SU-DHL-6 (cell line): ENCODE data around the gene DNM2.

Source experiments
- H2AFZ ChIP-seq: fragments of 200-600 bp; sonication (generic); 2 replicates; pipeline ENCODE4 v1.6.1; 2014; ENCODE audit warnings: low read depth, mild to moderate bottlenecking, moderate library complexity, mixed read lengths, antibody characterized with exemption, low read length; ENCODE audit not compliant: severe bottlenecking
- H3F3A ChIP-seq: fragments of 200-600 bp; shearing (Covaris generic); 2 replicates; pipeline ENCODE4 v1.6.0; 2016; ENCODE audit warnings: antibody characterized with exemption, mild to moderate bottlenecking; ENCODE audit not compliant: insufficient read depth
- H3K27ac ChIP-seq: fragments of 200-600 bp; sonication (generic); 2 replicates; pipeline ENCODE4 v1.5.1; 2016; ENCODE audit warnings: low read depth, mild to moderate bottlenecking, low read length, moderate library complexity, mixed read lengths
- H3K27me3 ChIP-seq: fragments of 200-600 bp; sonication (generic), shearing (Covaris generic); 2 replicates; pipeline ENCODE4 v1.6.0; 2014; ENCODE audit warnings: mild to moderate bottlenecking, low read length
- H3K36me3 ChIP-seq: fragments of 200-600 bp; sonication (generic); 2 replicates; pipeline ENCODE4 v1.6.1; 2014; ENCODE audit warnings: mild to moderate bottlenecking, low read length, mixed read lengths
- H3K4me2 ChIP-seq: fragments of 300-600, 200-600 bp; shearing (Covaris generic), sonication (generic); 2 replicates; pipeline ENCODE4 v1.6.0; 2014; ENCODE audit warnings: low read length, low read depth, mild to moderate bottlenecking; ENCODE audit not compliant: poor library complexity, severe bottlenecking
- H3K4me3 ChIP-seq: fragments of 200-600 bp; sonication (generic); 2 replicates; pipeline ENCODE4 v1.5.1; 2014; ENCODE audit warnings: antibody characterized with exemption, low read length, mild to moderate bottlenecking, mixed read lengths; ENCODE audit not compliant: insufficient read depth, poor library complexity, severe bottlenecking
- H3K79me2 ChIP-seq: fragments of 200-600 bp; sonication (generic); 2 replicates; pipeline ENCODE4 v1.6.1; 2014; ENCODE audit warnings: mild to moderate bottlenecking, low read length, moderate library complexity; ENCODE audit not compliant: insufficient read depth
- H3K9ac ChIP-seq: fragments of 200-600 bp; sonication (generic); 2 replicates; pipeline ENCODE4 v1.7.0; 2014; ENCODE audit warnings: mild to moderate bottlenecking, low read length
- H3K9me2 ChIP-seq: fragments of 200-600 bp; sonication (generic); replicated peaks from 2 replicates; pipeline ENCODE4 v1.6.1; 2014; ENCODE audit warnings: low read length; ENCODE audit not compliant: insufficient read depth
- H3K9me3 ChIP-seq: fragments of 200-600 bp; sonication (generic); 2 replicates; pipeline ENCODE4 v1.6.1; 2014; ENCODE audit warnings: low read length, mixed read lengths; ENCODE audit not compliant: insufficient read depth
- H4K20me1 ChIP-seq: fragments of 200-600 bp; sonication (generic); 2 replicates; pipeline ENCODE4 v1.6.1; 2014; ENCODE audit warnings: low read depth, mild to moderate bottlenecking, antibody characterized with exemption, low read length, moderate library complexity, mixed read lengths
- CTCF ChIP-seq: fragments of 200-600 bp; sonication (generic); IDR thresholded peaks from one replicate; pipeline ENCODE4 v1.5.1; 2017; ENCODE audit warnings: antibody characterized with exemption, mild to moderate bottlenecking, low read length, moderate library complexity; ENCODE audit not compliant: insufficient read depth, poor library complexity, severe bottlenecking
- EZH2phosphoT487 ChIP-seq: fragments of 200-600 bp; sonication (generic), shearing (Covaris generic); conservative IDR thresholded peaks from 2 replicates; pipeline ENCODE4 v1.6.1; 2018; ENCODE audit warnings: mild to moderate bottlenecking, antibody characterized with exemption, low read length, moderate library complexity, mixed read lengths

DNM2 gene

GRCh38 chr19:10692673-10693264, 25.1 kb upstream of the DNM2 start:
- Histone ChIP-seq H3K36me3 (no peaks in the 10 kb centered on the region), H3K79me2 (no peaks in the 10 kb centered on the region), H4K20me1 (no peaks in the 10 kb centered on the region), H3F3A (peaks cover 27% of the 10 kb centered on the region), H3K9me2 (no peaks in the 10 kb centered on the region), H3K9ac (no peak overlapping the region), H3K27me3 (no peaks in the 10 kb centered on the region), H2AFZ (no peak overlapping the region), H3K27ac (no peak overlapping the region), H3K4me3 (no peak overlapping the region), H3K9me3 (no peaks in the 10 kb centered on the region), H3K4me2 (no peak overlapping the region)
- TF ChIP-seq CTCF (no peak), EZH2phosphoT487 (no peak)

GRCh38 chr19:10694706-10695307, 23.1 kb upstream of the DNM2 start:
- H3K9me3 ChIP-seq = no peaks in the 10 kb centered on the region
- H3F3A ChIP-seq = peaks cover 24% of the 10 kb centered on the region
- H2AFZ ChIP-seq = no peak overlapping the region
- H3K27me3 ChIP-seq = no peaks in the 10 kb centered on the region
- no peaks in the 10 kb centered on the region for H3K9me2 ChIP-seq
- H3K36me3 ChIP-seq = no peaks in the 10 kb centered on the region
- no peak overlapping the region for H3K4me3 ChIP-seq
- H4K20me1 ChIP-seq = no peaks in the 10 kb centered on the region
- H3K9ac ChIP-seq = no peak overlapping the region
- no peak overlapping the region for H3K4me2 ChIP-seq
- no peaks in the 10 kb centered on the region for H3K79me2 ChIP-seq
- no peak overlapping the region for H3K27ac ChIP-seq
- TF ChIP-seq EZH2phosphoT487 (no peak), CTCF (no peak)

- no peaks in the 10 kb centered on the region for H3K36me3 ChIP-seq
- no peak overlapping the region for H3K27ac ChIP-seq
- H3K9me3 ChIP-seq = no peaks in the 10 kb centered on the region
- no peaks in the 10 kb centered on the region for H3K9me2 ChIP-seq
- no peak for TF ChIP-seq CTCF
- no peak for TF ChIP-seq EZH2phosphoT487
- no peaks in the 10 kb centered on the region for H3K27me3 ChIP-seq
- no peak overlapping the region for H2AFZ ChIP-seq
- no peak overlapping the region for H3K4me2 ChIP-seq
- no peak overlapping the region for H3K4me3 ChIP-seq
- H3K9ac ChIP-seq = no peak overlapping the region
- no peaks in the 10 kb centered on the region for H4K20me1 ChIP-seq
- H3K79me2 ChIP-seq = no peaks in the 10 kb centered on the region
- peaks cover 24% of the 10 kb centered on the region for H3F3A ChIP-seq
Observed at GRCh38 chr19:10695401-10696398, 22.2 kb upstream of the DNM2 start.
